HCT116 (cell line): ENCODE results near the gene CMC1. TPM values are rescaled to one million over a fixed set of nuclear protein-coding genes. Genes with fewer than 3 reads are reported as not detected.

ENCODE experiments used
- ATAC-seq: fragments of 200-7000 bp; cut with Tn5 transposase; 2 replicates; pipeline ENCODE4 v1.9.1; 2020; ENCODE audit warnings: mild to moderate bottlenecking, moderate library complexity
- BruUV-seq: library from RNA; stranded (reverse); fragments of 400-500 nt; replicated peaks from 2 replicates; lab custom pipeline; 2021; lab: Mats Ljungman, UMichigan
- CTCF ChIA-PET: fragments of 300-600 bp; sonication (Branson Sonifier 250); formaldehyde crosslinking; loops from one replicate; lab custom pipeline; 2021; ENCODE audit warnings: antibody characterized with exemption; lab: Charles Lee
- POLR2A ChIA-PET: fragments of 300-600, 350-600 bp; sonication (Branson Sonifier 250); formaldehyde crosslinking; loops from one replicate; lab custom pipeline; 2021; ENCODE audit warnings: antibody characterized with exemption; lab: Charles Lee
- RAD21 ChIA-PET, 2 experiments: fragments of 300-600 bp; sonication (Branson Sonifier 250); formaldehyde crosslinking; loops; one replicate each; lab custom pipeline; 2023; ENCODE audit warnings: low total read pairs in 2 of 2; ENCODE audit not compliant: uncharacterized antibody in 2 of 2, unreplicated experiment in 2 of 2, low non-redundant PET in 1 of 2; lab: Charles Lee
- DNase-seq: peaks from one replicate; pipeline ENCODE4 v3.0.0-alpha.2; 2010; ENCODE audit warnings: low read depth, low spot score
- H2AFZ ChIP-seq: fragments of 200-600 bp; shearing (Covaris generic), sonication (generic); 2 replicates; pipeline ENCODE4 v1.6.1; 2017; ENCODE audit warnings: low read depth, mixed run types, mixed read lengths, antibody characterized with exemption, low read length; ENCODE audit not compliant: poor library complexity, severe bottlenecking
- H3K27ac ChIP-seq: 2 replicates; pipeline ENCODE4 v1.5.1; 2012; ENCODE audit warnings: low read depth, low read length
- H3K27me3 ChIP-seq: fragments of 200-600 bp; sonication (generic); 2 replicates; pipeline ENCODE4 v1.6.1; 2016; ENCODE audit warnings: mixed run types, low read length, mixed read lengths; ENCODE audit not compliant: insufficient read depth
- H3K36me3 ChIP-seq, 2 experiments: fragments of 200-500 bp in 1 of 2; fragments of 200-600 bp in 1 of 2; sonication (Bioruptor generic) in 1 of 2; sonication (generic) in 1 of 2; 2 replicates each; pipeline versions ENCODE4 v1.5.1 to v1.6.1; 2014 to 2016; ENCODE audit warnings: low read length in 2 of 2, inconsistent platforms in 1 of 2, mixed read lengths in 1 of 2, mixed run types in 1 of 2; ENCODE audit not compliant: insufficient read depth in 2 of 2, control insufficient read depth in 1 of 2
- H3K4me1 ChIP-seq, 2 experiments: fragments of 200-600 bp in 1 of 2; sonication (generic) in 1 of 2; 2 replicates each; pipeline versions ENCODE4 v1.5.1 to v1.6.1; 2012 to 2017; ENCODE audit warnings: low read length in 2 of 2, inconsistent platforms in 1 of 2, mild to moderate bottlenecking in 1 of 2, mixed read lengths in 1 of 2, mixed run types in 1 of 2, moderate library complexity in 1 of 2; ENCODE audit not compliant: insufficient read depth in 2 of 2, control insufficient read depth in 1 of 2
- H3K4me2 ChIP-seq: fragments of 200-600 bp; sonication (generic); 2 replicates; pipeline ENCODE4 v1.6.1; 2017; ENCODE audit warnings: mixed run types, low read length, mixed read lengths
- H3K4me3 ChIP-seq, 2 experiments: fragments of 200-600 bp in 1 of 2; sonication (generic) in 1 of 2; replicated peaks in 1 of 2; 2 replicates each; pipeline ENCODE4 v1.5.1; 2011 to 2016; ENCODE audit warnings: low read length in 2 of 2, control low read depth in 1 of 2, low read depth in 1 of 2, mild to moderate bottlenecking in 1 of 2, mixed read lengths in 1 of 2, mixed run types in 1 of 2
- H3K79me2 ChIP-seq: fragments of 200-600 bp; sonication (generic); 2 replicates; pipeline ENCODE4 v1.6.1; 2017; ENCODE audit warnings: mild to moderate bottlenecking, mixed run types, low read length, moderate library complexity, mixed read lengths; ENCODE audit not compliant: insufficient read depth
- H3K9ac ChIP-seq: fragments of 200-600 bp; sonication (generic); 2 replicates; pipeline ENCODE4 v1.6.1; 2016; ENCODE audit warnings: low read length, mixed read lengths
- H3K9me2 ChIP-seq: fragments of 200-600 bp; sonication (generic), shearing (Covaris generic); 2 replicates; pipeline ENCODE4 v1.6.1; 2017; ENCODE audit warnings: mixed run types, mild to moderate bottlenecking, moderate library complexity; ENCODE audit not compliant: insufficient read depth
- H3K9me3 ChIP-seq, 2 experiments: fragments of 200-500 bp in 1 of 2; fragments of 200-600 bp in 1 of 2; sonication (Bioruptor generic) in 1 of 2; sonication (generic) in 1 of 2; 2 replicates each; pipeline ENCODE4 v1.6.1; 2014 to 2017; ENCODE audit warnings: low read length in 2 of 2, mixed read lengths in 2 of 2, inconsistent platforms in 1 of 2, low read depth in 1 of 2, mild to moderate bottlenecking in 1 of 2, mixed run types in 1 of 2, moderate library complexity in 1 of 2; ENCODE audit not compliant: control insufficient read depth in 1 of 2, insufficient read depth in 1 of 2
- H4K20me1 ChIP-seq: fragments of 200-600 bp; sonication (generic), shearing (Covaris generic); 2 replicates; pipeline ENCODE4 v1.6.1; 2017; ENCODE audit warnings: mixed run types, mild to moderate bottlenecking, moderate library complexity; ENCODE audit not compliant: insufficient read depth
- ATF3 ChIP-seq: IDR thresholded peaks from 2 replicates; pipeline ENCODE4 v1.6.1; 2012
- CBX3 ChIP-seq: IDR thresholded peaks from 2 replicates; pipeline ENCODE4 v1.6.1; 2012; ENCODE audit warnings: low read depth
- CTCF ChIP-seq, 3 experiments: fragments of 200-600 bp in 1 of 3; sonication (generic) in 1 of 3; IDR thresholded peaks in 2 of 3; conservative IDR thresholded peaks in 1 of 3; 2 replicates each; pipeline ENCODE4 v1.5.1; 2012 to 2017; ENCODE audit warnings: low read depth in 2 of 3, low read length in 2 of 3, antibody characterized with exemption in 1 of 3, borderline replicate concordance in 1 of 3, control low read depth in 1 of 3, mild to moderate bottlenecking in 1 of 3, mixed read lengths in 1 of 3, mixed run types in 1 of 3, moderate library complexity in 1 of 3; ENCODE audit not compliant: insufficient read depth in 1 of 3
- EGR1 ChIP-seq: IDR thresholded peaks from 2 replicates; pipeline ENCODE4 v1.6.1; 2012; ENCODE audit warnings: low read depth
- ELF1 ChIP-seq: IDR thresholded peaks from 2 replicates; pipeline ENCODE4 v1.6.1; 2012; ENCODE audit warnings: low read depth, borderline replicate concordance
- EZH2phosphoT487 ChIP-seq: fragments of 200-600 bp; IDR thresholded peaks from 2 replicates; pipeline ENCODE4 v1.6.1; 2018; ENCODE audit warnings: antibody characterized with exemption, borderline replicate concordance
- FOSL1 ChIP-seq: IDR thresholded peaks from 2 replicates; pipeline ENCODE4 v1.6.1; 2012; ENCODE audit warnings: low read depth
- POLR2A ChIP-seq: IDR thresholded peaks from 2 replicates; pipeline ENCODE4 v1.7.0; 2011; ENCODE audit warnings: borderline replicate concordance; ENCODE audit not compliant: insufficient read depth, insufficient read length; ENCODE audit errors: extremely low read depth
- POLR2AphosphoS5 ChIP-seq: IDR thresholded peaks from 2 replicates; pipeline ENCODE4 v1.6.1; 2011; ENCODE audit warnings: mild to moderate bottlenecking, low read depth, low read length, moderate library complexity
- RAD21 ChIP-seq: IDR thresholded peaks from 2 replicates; pipeline ENCODE4 v1.6.1; 2012; ENCODE audit warnings: low read depth, mild to moderate bottlenecking
- SIN3A ChIP-seq: IDR thresholded peaks from 2 replicates; pipeline ENCODE4 v1.6.1; 2012; ENCODE audit warnings: low read depth
- SP1 ChIP-seq: IDR thresholded peaks from 2 replicates; pipeline ENCODE4 v1.6.1; 2012; ENCODE audit warnings: low read depth
- TCF7L2 ChIP-seq: IDR thresholded peaks from 2 replicates; pipeline ENCODE4 v1.7.0; 2011; ENCODE audit warnings: borderline replicate concordance, inconsistent platforms; ENCODE audit not compliant: insufficient read depth, insufficient read length; ENCODE audit errors: extremely low read depth
- ZNF274 ChIP-seq: fragments of 200-500 bp; sonication (Bioruptor generic); IDR thresholded peaks from 2 replicates; pipeline ENCODE4 v1.6.1; 2014; ENCODE audit warnings: mild to moderate bottlenecking, low read depth, low read length, inconsistent platforms
- intact Hi-C: fragments of 100-400 bp; cut with micrococcal nuclease; formaldehyde crosslinking; loops from 2 replicates; pipeline ENCODE4 v1.10.0; 2022
- total RNA-seq: library from RNA; stranded (reverse); gene quantifications from one replicate; pipeline ENCODE4 v1.2.1, GENCODE V29; 2021; ENCODE audit not compliant: unreplicated experiment
- TF ChIP-seq, protein P1 (sequence below): IDR thresholded peaks from 2 replicates; pipeline ENCODE4 v1.6.1; 2011; ENCODE audit warnings: mild to moderate bottlenecking, low read length, moderate library complexity; ENCODE audit not compliant: insufficient replicate concordance; ENCODE audit errors: extremely low read depth

CMC1 gene
- total RNA-seq, 1 experiment from 2014 or later = 29.0 TPM

DNA sequence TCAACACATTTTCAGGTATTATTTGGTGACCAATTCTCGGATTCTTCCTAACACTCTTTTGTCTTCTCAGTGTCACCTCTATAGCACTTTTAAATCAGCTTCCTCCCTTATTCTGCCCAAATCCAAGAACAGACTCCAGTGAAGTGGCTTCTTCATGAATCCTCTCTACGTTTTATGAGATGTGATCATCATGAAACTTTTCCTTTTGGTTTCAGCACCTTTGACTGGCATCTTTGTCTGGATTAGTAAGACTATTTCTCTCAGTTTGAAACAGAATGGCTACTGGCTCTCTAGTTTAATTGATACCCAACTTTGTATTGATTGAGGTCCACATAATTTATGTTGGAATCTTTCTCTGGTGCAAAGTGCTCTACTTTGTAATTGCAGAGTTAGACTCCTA is 45.6 kb downstream of the CMC1 start (continued):
- no peak for TF ChIP-seq RAD21
- TF ChIP-seq, all 23 proteins: peak for 0

- Histone ChIP-seq H3K79me2 (no peaks in the 10 kb centered on the region; the same call in 1 of the 2 replicates), H3K9ac (no peak overlapping the region), H3K27me3 (no peaks in the 10 kb centered on the region), H2AFZ (no peak overlapping the region), H4K20me1 (no peaks in the 10 kb centered on the region)
- ChIA-PET CTCF (no interaction called here), RAD21 (no interaction called here)
- intact Hi-C loops = no loop called here
- no TSS peak for BruUV-seq
- no peak for TF ChIP-seq EGR1
- TF ChIP-seq ATF3 = no peak
- TF ChIP-seq SIN3A = no peak
- TF ChIP-seq, protein P1, sequence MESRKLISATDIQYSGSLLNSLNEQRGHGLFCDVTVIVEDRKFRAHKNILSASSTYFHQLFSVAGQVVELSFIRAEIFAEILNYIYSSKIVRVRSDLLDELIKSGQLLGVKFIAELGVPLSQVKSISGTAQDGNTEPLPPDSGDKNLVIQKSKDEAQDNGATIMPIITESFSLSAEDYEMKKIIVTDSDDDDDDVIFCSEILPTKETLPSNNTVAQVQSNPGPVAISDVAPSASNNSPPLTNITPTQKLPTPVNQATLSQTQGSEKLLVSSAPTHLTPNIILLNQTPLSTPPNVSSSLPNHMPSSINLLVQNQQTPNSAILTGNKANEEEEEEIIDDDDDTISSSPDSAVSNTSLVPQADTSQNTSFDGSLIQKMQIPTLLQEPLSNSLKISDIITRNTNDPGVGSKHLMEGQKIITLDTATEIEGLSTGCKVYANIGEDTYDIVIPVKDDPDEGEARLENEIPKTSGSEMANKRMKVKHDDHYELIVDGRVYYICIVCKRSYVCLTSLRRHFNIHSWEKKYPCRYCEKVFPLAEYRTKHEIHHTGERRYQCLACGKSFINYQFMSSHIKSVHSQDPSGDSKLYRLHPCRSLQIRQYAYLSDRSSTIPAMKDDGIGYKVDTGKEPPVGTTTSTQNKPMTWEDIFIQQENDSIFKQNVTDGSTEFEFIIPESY = no peak
- no peak for TF ChIP-seq ELF1
- TF ChIP-seq ZNF274 = no peak
- no peak for TF ChIP-seq FOSL1
- TF ChIP-seq TCF7L2 = no peak
- no peak for TF ChIP-seq EZH2phosphoT487
- no peak for TF ChIP-seq CBX3
- TF ChIP-seq SP1 = no peak
- no peak for TF ChIP-seq CTCF (IDR thresholded peaks at IDR 0.05 in 2 of 3, conservative IDR thresholded peaks at IDR 0.05 in 1 of 3; ENCODE audit: borderline replicate concordance in 1 of 3, insufficient read depth in 1 of 3, low read depth in 2 of 3, low read length in 2 of 3)
- TF ChIP-seq RAD21 = no peak
- no peak for TF ChIP-seq POLR2A
- no peak for TF ChIP-seq POLR2AphosphoS5
- TF ChIP-seq, all 23 proteins: peak for 0
- DNase-seq (no peak), ATAC-seq (no peak)
- H3K4me3 ChIP-seq = no peak overlapping the region
- no peak overlapping the region for H3K4me2 ChIP-seq
- H3K9me3 ChIP-seq = no peaks in the 10 kb centered on the region
- H3K36me3 ChIP-seq = no peaks in the 10 kb centered on the region
- POLR2A ChIA-PET = no interaction called here
- H3K9me2 ChIP-seq = no peaks in the 10 kb centered on the region
- H3K27ac ChIP-seq = no peak overlapping the region
- H3K4me1 ChIP-seq = no peaks in the 10 kb centered on the region
These were observed 49.5 kb downstream of the CMC1 start for GRCh38 chr3:28290863-28291300.
